ENCODE results near the gene CRYBA2. TPM values are rescaled to one million over a fixed set of nuclear protein-coding genes. Genes with fewer than 3 reads are reported as not detected.

The CRYBA2 gene
- total and polyA plus RNA-seq, 2 of the 8 experiments (the other 6 are each of a cell fraction or from before 2014, with no cell fraction given), result not detected

DNA sequence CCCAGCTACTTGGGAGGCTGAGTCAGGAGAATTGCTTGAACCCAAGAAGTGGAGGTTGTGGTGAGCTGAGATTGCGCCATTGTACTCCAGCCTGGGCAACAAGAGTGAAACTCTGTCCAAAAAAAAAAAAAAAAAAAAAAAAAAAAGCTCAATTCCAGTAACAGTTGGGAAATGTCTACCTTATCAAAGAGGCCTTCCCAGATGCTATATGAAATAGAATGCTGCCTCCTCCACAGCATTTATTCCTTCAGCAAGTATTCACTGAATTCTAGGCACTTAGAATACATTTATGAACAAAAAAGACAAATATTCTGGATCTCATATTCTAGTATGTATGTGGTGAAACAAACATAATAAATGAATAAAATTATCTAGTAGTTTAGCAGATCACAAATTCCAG lies 46.6 kb downstream of the CRYBA2 start (continued):
- TF ChIP-seq CHD7 (IDR thresholded peaks at IDR 0.05; ENCODE audit: insufficient replicate concordance, low read length) (no peak), CTBP2 (IDR thresholded peaks at IDR 0.05; ENCODE audit: borderline replicate concordance, insufficient read depth, insufficient read length, low read length) (no peak), MAFK (IDR thresholded peaks at IDR 0.05; ENCODE audit: low read depth, low read length) (no peak), SIN3A (conservative IDR thresholded peaks at IDR 0.05 in 1 of 2, IDR thresholded peaks at IDR 0.05 in 1 of 2; ENCODE audit: low read depth in 1 of 2, low read length in 2 of 2) (no peak)
